Measurements from ENCODE around the gene BCL2L15. TPM values are rescaled to one million over a fixed set of nuclear protein-coding genes. Genes with fewer than 3 reads are reported as not detected.

The BCL2L15 gene
- 1.8 TPM for total RNA-seq (ENCODE audit: unreplicated experiment)
- long read RNA-seq: 0 reads

DNA sequence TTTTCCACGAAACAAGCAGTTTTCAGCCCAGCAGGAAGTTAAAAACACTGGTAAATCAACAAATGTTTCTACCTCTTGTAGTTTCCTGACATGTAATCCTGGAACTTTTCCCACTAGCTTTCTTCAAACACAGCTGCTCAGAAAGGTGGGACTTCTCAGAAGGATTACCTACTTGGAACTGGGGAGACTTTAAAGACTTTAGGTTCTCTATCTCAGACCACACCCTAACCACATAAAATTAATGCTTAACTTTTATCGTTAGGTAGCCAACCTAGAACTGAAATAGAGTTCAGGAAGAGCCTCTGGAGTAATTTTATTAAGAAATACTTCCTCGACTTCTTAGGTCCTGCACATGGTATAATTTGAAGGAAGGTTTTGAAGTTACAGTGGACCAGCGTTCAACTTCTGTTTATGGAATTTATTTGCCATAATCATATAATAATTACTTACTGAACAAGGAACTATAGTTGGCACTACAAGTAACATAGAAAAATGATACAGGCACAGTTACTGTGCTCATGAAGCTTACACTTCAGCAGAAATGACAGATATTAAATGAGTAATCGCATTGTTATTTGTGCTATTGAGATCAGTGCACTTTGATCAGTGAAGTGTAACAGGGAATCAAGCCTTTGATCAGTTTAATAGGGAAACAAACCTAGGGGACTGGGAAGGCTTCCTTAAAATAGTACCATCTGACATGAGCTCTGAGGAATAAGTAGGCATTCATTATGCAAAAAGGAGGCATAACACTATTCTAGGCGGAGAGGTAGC lies at the start of gene BCL2L15:
Gene BCL2L15, minus strand, starts transcription at position 180 of the 774 bp plus-strand sequence. CDS start 206 bp downstream, outside the sequence.
- Mint-ChIP-seq H3K4me3 (ENCODE audit: unreplicated experiment) (no peak within 1 kb of the TSS), H3K27me3 (ENCODE audit: unreplicated experiment) (no peaks in the 10 kb centered on the region), H3K9me3 (ENCODE audit: unreplicated experiment) (no peaks in the 10 kb centered on the region), H3K27ac (ENCODE audit: unreplicated experiment) (no peak within 1 kb of the TSS), H3K36me3 (ENCODE audit: unreplicated experiment) (no peaks in the 10 kb centered on the region), H3K4me1 (ENCODE audit: low read depth, unreplicated experiment) (peaks cover 2% of the 10 kb centered on the region)
- no peak for DNase-seq
- TF ChIP-seq, protein P1, sequence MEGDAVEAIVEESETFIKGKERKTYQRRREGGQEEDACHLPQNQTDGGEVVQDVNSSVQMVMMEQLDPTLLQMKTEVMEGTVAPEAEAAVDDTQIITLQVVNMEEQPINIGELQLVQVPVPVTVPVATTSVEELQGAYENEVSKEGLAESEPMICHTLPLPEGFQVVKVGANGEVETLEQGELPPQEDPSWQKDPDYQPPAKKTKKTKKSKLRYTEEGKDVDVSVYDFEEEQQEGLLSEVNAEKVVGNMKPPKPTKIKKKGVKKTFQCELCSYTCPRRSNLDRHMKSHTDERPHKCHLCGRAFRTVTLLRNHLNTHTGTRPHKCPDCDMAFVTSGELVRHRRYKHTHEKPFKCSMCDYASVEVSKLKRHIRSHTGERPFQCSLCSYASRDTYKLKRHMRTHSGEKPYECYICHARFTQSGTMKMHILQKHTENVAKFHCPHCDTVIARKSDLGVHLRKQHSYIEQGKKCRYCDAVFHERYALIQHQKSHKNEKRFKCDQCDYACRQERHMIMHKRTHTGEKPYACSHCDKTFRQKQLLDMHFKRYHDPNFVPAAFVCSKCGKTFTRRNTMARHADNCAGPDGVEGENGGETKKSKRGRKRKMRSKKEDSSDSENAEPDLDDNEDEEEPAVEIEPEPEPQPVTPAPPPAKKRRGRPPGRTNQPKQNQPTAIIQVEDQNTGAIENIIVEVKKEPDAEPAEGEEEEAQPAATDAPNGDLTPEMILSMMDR (IDR thresholded peaks at IDR 0.05; ENCODE audit: partially characterized antibody, unreplicated experiment): no peak

DNA sequence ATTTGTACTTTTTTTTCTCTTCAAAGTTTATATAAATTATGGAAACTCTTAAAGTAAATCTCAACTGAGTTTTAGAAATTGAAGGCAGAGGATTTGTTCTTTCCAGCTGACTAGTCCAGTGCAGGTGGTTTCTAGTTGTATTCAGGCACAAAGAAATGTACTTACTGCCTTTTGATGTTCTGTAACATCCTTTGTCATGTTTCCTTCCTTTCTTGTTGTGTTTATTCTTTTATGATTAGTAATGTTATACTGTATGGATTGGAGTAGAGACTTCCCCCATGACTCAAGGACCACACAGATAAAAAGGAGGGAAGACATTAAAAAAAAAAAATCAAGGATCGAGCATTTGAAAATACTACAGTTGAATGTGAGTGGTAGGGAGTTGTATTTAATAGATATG lies 49.8 kb upstream of the BCL2L15 start:
- peaks cover 9% of the 10 kb centered on the region for H3K4me1 Mint-ChIP-seq (ENCODE audit: low read depth, unreplicated experiment)
- DNase-seq: no peak
- no peak overlapping the region for H3K4me3 Mint-ChIP-seq (ENCODE audit: unreplicated experiment)
- H3K36me3 Mint-ChIP-seq (ENCODE audit: unreplicated experiment): no peaks in the 10 kb centered on the region
- H3K27ac Mint-ChIP-seq (ENCODE audit: unreplicated experiment): no peak overlapping the region
- H3K27me3 Mint-ChIP-seq (ENCODE audit: unreplicated experiment): peaks cover 2% of the 10 kb centered on the region
- no peaks in the 10 kb centered on the region for H3K9me3 Mint-ChIP-seq (ENCODE audit: unreplicated experiment)
- TF ChIP-seq, protein P1 (IDR thresholded peaks at IDR 0.05; ENCODE audit: partially characterized antibody, unreplicated experiment): no peak

DNA sequence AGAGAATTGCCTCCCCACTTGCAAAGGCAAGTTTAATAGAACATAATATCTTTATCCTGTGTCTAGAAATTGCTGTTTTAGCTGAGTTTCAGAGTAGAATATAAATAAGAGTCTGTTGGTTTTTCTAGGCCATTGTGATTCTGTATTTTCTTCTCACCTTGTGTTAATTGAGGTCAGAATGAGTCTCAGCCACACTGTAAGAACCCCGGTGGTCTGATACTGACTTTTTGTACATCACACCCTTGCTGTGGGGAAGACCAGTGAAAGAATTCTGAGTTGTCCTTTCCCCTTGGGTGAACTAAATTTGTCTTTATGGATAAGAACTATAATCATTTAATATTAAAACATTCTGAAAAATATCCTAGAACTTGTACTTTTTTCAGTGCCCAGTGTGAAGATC lies 48.6 kb upstream of the BCL2L15 start:
- no peaks in the 10 kb centered on the region for H3K36me3 Mint-ChIP-seq (ENCODE audit: unreplicated experiment)
- H3K4me1 Mint-ChIP-seq (ENCODE audit: low read depth, unreplicated experiment): peaks cover 15% of the 10 kb centered on the region
- peaks cover under 1% of the 10 kb centered on the region for H3K9me3 Mint-ChIP-seq (ENCODE audit: unreplicated experiment)
- H3K27me3 Mint-ChIP-seq (ENCODE audit: unreplicated experiment): peaks cover 2% of the 10 kb centered on the region
- TF ChIP-seq, protein P1 (IDR thresholded peaks at IDR 0.05; ENCODE audit: partially characterized antibody, unreplicated experiment): no peak
- no peak overlapping the region for H3K27ac Mint-ChIP-seq (ENCODE audit: unreplicated experiment)
- H3K4me3 Mint-ChIP-seq (ENCODE audit: unreplicated experiment): no peak overlapping the region
- DNase-seq: no peak

DNA sequence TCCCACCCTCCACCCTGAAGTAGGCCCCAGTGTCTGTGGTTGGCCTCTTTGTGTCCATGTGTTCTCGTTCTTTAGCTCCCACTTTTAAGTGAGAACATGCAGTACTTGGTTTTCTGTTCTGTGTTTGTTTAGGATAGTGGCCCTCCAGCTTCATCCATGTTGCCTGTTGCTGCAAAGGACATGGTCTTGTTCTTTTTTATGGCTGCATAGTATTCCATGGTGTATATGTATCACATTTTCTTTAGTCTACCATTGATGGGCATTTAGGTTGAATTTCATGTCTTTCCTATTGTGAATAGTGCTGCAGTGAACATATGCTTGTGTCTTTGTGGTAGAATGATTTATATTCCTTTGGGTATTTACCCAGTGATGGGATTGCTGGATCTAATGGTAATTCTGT lies 47.8 kb upstream of the BCL2L15 start:
- Mint-ChIP-seq H3K27me3 (ENCODE audit: unreplicated experiment) (peaks cover 5% of the 10 kb centered on the region), H3K9me3 (ENCODE audit: unreplicated experiment) (peaks cover 5% of the 10 kb centered on the region), H3K27ac (ENCODE audit: unreplicated experiment) (no peak overlapping the region), H3K4me3 (ENCODE audit: unreplicated experiment) (no peak overlapping the region), H3K36me3 (ENCODE audit: unreplicated experiment) (no peaks in the 10 kb centered on the region), H3K4me1 (ENCODE audit: low read depth, unreplicated experiment) (peaks cover 17% of the 10 kb centered on the region)
- TF ChIP-seq, protein P1 (IDR thresholded peaks at IDR 0.05; ENCODE audit: partially characterized antibody, unreplicated experiment): no peak
- DNase-seq: no peak

DNA sequence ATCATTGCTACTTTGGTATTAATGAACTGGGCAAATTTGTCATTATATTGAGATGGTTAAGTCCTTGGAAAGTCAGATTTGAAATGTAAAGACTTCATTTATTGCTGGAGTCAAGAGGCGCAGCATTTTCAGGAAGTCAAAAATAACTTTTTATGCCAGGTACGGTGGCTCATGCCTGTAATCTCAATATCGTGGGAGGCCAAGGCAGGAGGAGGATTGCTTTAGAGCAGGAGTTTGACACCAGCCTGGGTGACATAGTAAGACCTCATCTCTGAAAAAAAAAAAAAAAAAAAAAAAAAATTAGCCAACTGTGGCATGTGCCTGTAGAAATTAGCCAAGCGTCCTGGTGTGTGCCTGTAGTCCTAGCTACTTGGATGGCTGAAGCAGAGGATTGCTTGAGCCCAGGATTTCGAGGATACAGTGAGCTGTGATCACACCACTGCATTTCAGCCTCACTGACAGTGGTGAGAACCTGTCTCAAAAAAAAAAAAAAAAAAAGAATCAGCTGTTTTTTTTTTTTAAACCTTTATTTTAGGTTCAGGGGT lies 47.2 kb upstream of the BCL2L15 start:
- TF ChIP-seq, protein P1 (IDR thresholded peaks at IDR 0.05; ENCODE audit: partially characterized antibody, unreplicated experiment): no peak
- peaks cover 6% of the 10 kb centered on the region for H3K27me3 Mint-ChIP-seq (ENCODE audit: unreplicated experiment)
- no peak overlapping the region for H3K27ac Mint-ChIP-seq (ENCODE audit: unreplicated experiment)
- no peaks in the 10 kb centered on the region for H3K36me3 Mint-ChIP-seq (ENCODE audit: unreplicated experiment)
- peaks cover 6% of the 10 kb centered on the region for H3K9me3 Mint-ChIP-seq (ENCODE audit: unreplicated experiment)
- H3K4me3 Mint-ChIP-seq (ENCODE audit: unreplicated experiment): no peak overlapping the region
- DNase-seq: no peak
- H3K4me1 Mint-ChIP-seq (ENCODE audit: low read depth, unreplicated experiment): peaks cover 17% of the 10 kb centered on the region
